ENCODE measurements around the gene ATAD3C. TPM values are rescaled to one million over a fixed set of nuclear protein-coding genes. Genes with fewer than 3 reads are reported as not detected.
A peak's percentile ranks its signal among the peaks of the same experiment; 100 is the strongest.
"Not testable (repeated sequence)": the region's sequence is repeated elsewhere in the genome, so short reads cannot be mapped to it uniquely, and the experiment has no call there.

ATAD3C gene
- total and polyA plus RNA-seq, 2 donors (not counting 1 experiment from before 2014, with no cell fraction given), result 0.17 TPM; not detected in 1

- H4K20me1 ChIP-seq (ENCODE audit: control insufficient read depth, extremely low read depth, insufficient read depth, low read length), result no peaks in the 10 kb centered on the region
- H3K36me3 ChIP-seq (ENCODE audit: control insufficient read depth, insufficient read depth, low read length), result no peaks in the 10 kb centered on the region
- peak overlapping the region; percentile 28 for H2AFZ ChIP-seq (ENCODE audit: low read length)
- H3K9ac ChIP-seq (ENCODE audit: insufficient read depth, low read length), result peak overlapping the region; percentile 72
- peak overlapping the region; percentile 44 for H3K27ac ChIP-seq (ENCODE audit: insufficient read depth, low read length)
- no peaks in the 10 kb centered on the region for H3K4me1 ChIP-seq (ENCODE audit: control insufficient read depth, extremely low read depth, insufficient read depth, low read length)
- no peaks in the 10 kb centered on the region for H3K27me3 ChIP-seq (ENCODE audit: control insufficient read depth, insufficient read depth, low read length)
- no peaks in the 10 kb centered on the region for H3K9me3 ChIP-seq (ENCODE audit: control insufficient read depth, insufficient read depth, low read depth, low read length)
- peak overlapping the region; percentile 71 for H3K4me2 ChIP-seq (ENCODE audit: extremely low read depth, insufficient read depth, low read length)
- no peak for TF ChIP-seq EZH2 (IDR thresholded peaks at IDR 0.05; ENCODE audit: low read length, missing control alignments)
- TF ChIP-seq, protein P1, sequence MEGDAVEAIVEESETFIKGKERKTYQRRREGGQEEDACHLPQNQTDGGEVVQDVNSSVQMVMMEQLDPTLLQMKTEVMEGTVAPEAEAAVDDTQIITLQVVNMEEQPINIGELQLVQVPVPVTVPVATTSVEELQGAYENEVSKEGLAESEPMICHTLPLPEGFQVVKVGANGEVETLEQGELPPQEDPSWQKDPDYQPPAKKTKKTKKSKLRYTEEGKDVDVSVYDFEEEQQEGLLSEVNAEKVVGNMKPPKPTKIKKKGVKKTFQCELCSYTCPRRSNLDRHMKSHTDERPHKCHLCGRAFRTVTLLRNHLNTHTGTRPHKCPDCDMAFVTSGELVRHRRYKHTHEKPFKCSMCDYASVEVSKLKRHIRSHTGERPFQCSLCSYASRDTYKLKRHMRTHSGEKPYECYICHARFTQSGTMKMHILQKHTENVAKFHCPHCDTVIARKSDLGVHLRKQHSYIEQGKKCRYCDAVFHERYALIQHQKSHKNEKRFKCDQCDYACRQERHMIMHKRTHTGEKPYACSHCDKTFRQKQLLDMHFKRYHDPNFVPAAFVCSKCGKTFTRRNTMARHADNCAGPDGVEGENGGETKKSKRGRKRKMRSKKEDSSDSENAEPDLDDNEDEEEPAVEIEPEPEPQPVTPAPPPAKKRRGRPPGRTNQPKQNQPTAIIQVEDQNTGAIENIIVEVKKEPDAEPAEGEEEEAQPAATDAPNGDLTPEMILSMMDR (conservative IDR thresholded peaks at IDR 0.05 in 1 of 2, IDR thresholded peaks at IDR 0.05 in 1 of 2; ENCODE audit: low read depth in 1 of 2, low read length in 2 of 2), result no peak
- H3K79me2 ChIP-seq (ENCODE audit: control insufficient read depth, insufficient read depth, low read length), result peaks cover 29% of the 10 kb centered on the region
- H3K4me3 ChIP-seq (replicated peaks in 1 of 4; ENCODE audit: control extremely low read depth in 1 of 4, insufficient read depth in 1 of 4, low read depth in 3 of 4, low read length in 4 of 4), result peak overlapping the region; percentile 54 to 98 (median 70)
- no peak for DNase-seq (ENCODE audit: low read depth in 2 of 2)
Observed at GRCh38 chr1:1470626-1471388, 21.3 kb downstream of the ATAD3C start.

DNA sequence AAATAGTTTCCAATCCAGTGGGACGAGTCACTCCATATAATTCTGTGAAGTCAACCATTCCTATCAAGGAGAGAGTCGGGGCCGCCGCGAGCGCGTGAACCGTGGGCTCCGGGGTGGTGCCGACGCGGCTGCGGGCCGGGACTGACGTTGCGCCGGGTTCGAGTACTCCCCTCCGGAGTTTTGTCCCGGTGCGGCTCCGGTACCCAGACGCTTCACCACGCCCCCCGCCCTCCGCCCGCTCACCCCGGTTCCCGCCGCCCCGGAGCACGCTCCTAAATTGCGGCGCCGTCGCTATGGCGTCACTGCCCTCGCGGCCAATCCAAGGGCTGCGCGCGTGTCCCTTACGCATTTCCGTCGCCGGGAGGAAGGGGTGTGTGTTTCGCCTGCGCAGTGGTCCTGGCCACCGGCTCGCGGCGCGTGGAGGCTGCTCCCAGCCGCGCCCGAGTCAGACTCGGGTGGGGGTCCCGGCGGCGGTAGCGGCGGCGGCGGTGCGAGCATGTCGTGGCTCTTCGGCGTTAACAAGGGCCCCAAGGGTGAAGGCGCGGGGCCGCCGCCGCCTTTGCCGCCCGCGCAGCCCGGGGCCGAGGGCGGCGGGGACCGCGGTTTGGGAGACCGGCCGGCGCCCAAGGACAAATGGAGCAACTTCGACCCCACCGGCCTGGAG, 22.0 kb downstream of the ATAD3C start, which contains the start of gene ATAD3B:
Gene ATAD3B, plus strand, starts transcription at position 377 of the 664 bp plus-strand sequence. Its CDS starts 120 bp downstream, at position 497.
- H3K4me1 ChIP-seq (ENCODE audit: control insufficient read depth, extremely low read depth, insufficient read depth, low read length), result no peaks in the 10 kb centered on the region
- H3K9me3 ChIP-seq (ENCODE audit: control insufficient read depth, insufficient read depth, low read depth, low read length), result no peaks in the 10 kb centered on the region
- peaks cover 34% of the 10 kb centered on the region for H3K79me2 ChIP-seq (ENCODE audit: control insufficient read depth, insufficient read depth, low read length)
- peak within 1 kb of the TSS; percentile 28 for H2AFZ ChIP-seq (ENCODE audit: low read length)
- no peaks in the 10 kb centered on the region for H4K20me1 ChIP-seq (ENCODE audit: control insufficient read depth, extremely low read depth, insufficient read depth, low read length)
- peak; percentile 90 to 92 for DNase-seq (ENCODE audit: low read depth in 2 of 2)
- H3K9ac ChIP-seq (ENCODE audit: insufficient read depth, low read length), result peak within 1 kb of the TSS; percentile 77
- H3K4me2 ChIP-seq (ENCODE audit: extremely low read depth, insufficient read depth, low read length), result peak within 1 kb of the TSS; percentile 85
- TF ChIP-seq, protein P1 (conservative IDR thresholded peaks at IDR 0.05 in 1 of 2, IDR thresholded peaks at IDR 0.05 in 1 of 2; ENCODE audit: low read depth in 1 of 2, low read length in 2 of 2), result no peak
- TF ChIP-seq EZH2 (IDR thresholded peaks at IDR 0.05; ENCODE audit: low read length, missing control alignments), result no peak
- no peaks in the 10 kb centered on the region for H3K27me3 ChIP-seq (ENCODE audit: control insufficient read depth, insufficient read depth, low read length)
- H3K27ac ChIP-seq (ENCODE audit: insufficient read depth, low read length), result peak within 1 kb of the TSS; percentile 67
- H3K4me3 ChIP-seq (replicated peaks in 1 of 4; ENCODE audit: control extremely low read depth in 1 of 4, insufficient read depth in 1 of 4, low read depth in 3 of 4, low read length in 4 of 4), result peak within 1 kb of the TSS; percentile 54 to 98 (median 77)
- no peaks in the 10 kb centered on the region for H3K36me3 ChIP-seq (ENCODE audit: control insufficient read depth, insufficient read depth, low read length)

- H3K27me3 ChIP-seq (ENCODE audit: control insufficient read depth, insufficient read depth, low read length); H3K9me3 ChIP-seq (ENCODE audit: control insufficient read depth, insufficient read depth, low read depth, low read length); H3K36me3 ChIP-seq (ENCODE audit: control insufficient read depth, insufficient read depth, low read length); H3K4me1 ChIP-seq (ENCODE audit: control insufficient read depth, extremely low read depth, insufficient read depth, low read length); H2AFZ ChIP-seq (ENCODE audit: low read length); H4K20me1 ChIP-seq (ENCODE audit: control insufficient read depth, extremely low read depth, insufficient read depth, low read length): not testable (repeated sequence)
- peak overlapping the region; percentile 67 for H3K27ac ChIP-seq (ENCODE audit: insufficient read depth, low read length)
- H3K4me2 ChIP-seq (ENCODE audit: extremely low read depth, insufficient read depth, low read length), result peak overlapping the region; percentile 85
- H3K79me2 ChIP-seq (ENCODE audit: control insufficient read depth, insufficient read depth, low read length), result peaks cover 41% of the 10 kb centered on the region
- DNase-seq (ENCODE audit: low read depth in 2 of 2), result peak in 1 of 2 donors; percentile 15
- peak overlapping the region; percentile 53 for H3K9ac ChIP-seq (ENCODE audit: insufficient read depth, low read length)
- H3K4me3 ChIP-seq (replicated peaks in 1 of 4; ENCODE audit: control extremely low read depth in 1 of 4, insufficient read depth in 1 of 4, low read depth in 3 of 4, low read length in 4 of 4), result peak overlapping the region; percentile 51 to 82 (median 72)
Observed at GRCh38 chr1:1472053-1472876, 22.8 kb downstream of the ATAD3C start.

DNA sequence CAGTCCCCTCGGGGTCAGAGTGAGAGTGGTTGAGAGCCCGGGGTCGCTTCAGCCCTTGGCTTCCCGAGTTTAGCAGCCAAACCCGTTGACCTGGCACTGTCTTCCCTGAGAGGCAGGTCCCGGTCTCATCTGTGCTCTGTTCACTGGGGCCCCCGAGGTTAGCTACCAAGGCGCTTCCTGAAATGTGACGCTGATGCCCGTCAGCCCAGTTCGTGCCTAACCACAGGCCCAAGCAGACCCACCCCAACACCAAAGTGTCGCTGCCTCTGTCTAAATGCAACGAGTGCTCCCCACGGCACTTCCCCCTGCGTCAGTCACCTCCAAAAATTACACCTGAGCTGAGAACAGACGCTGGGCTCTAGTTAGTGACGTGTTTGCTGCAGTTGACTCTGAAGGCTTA, 26.5 kb downstream of the ATAD3C start:
- not testable (repeated sequence) for H3K27ac ChIP-seq (ENCODE audit: insufficient read depth, low read length); H3K9ac ChIP-seq (ENCODE audit: insufficient read depth, low read length); H3K4me3 ChIP-seq (replicated peaks in 1 of 4; ENCODE audit: control extremely low read depth in 1 of 4, insufficient read depth in 1 of 4, low read depth in 3 of 4, low read length in 4 of 4); DNase-seq (ENCODE audit: low read depth in 2 of 2); H2AFZ ChIP-seq (ENCODE audit: low read length); H3K27me3 ChIP-seq (ENCODE audit: control insufficient read depth, insufficient read depth, low read length); H3K4me2 ChIP-seq (ENCODE audit: extremely low read depth, insufficient read depth, low read length); H3K4me1 ChIP-seq (ENCODE audit: control insufficient read depth, extremely low read depth, insufficient read depth, low read length); H4K20me1 ChIP-seq (ENCODE audit: control insufficient read depth, extremely low read depth, insufficient read depth, low read length); H3K9me3 ChIP-seq (ENCODE audit: control insufficient read depth, insufficient read depth, low read depth, low read length)
- Histone ChIP-seq H3K36me3 (ENCODE audit: control insufficient read depth, insufficient read depth, low read length) (peaks cover 19% of the 10 kb centered on the region), H3K79me2 (ENCODE audit: control insufficient read depth, insufficient read depth, low read length) (peaks cover 47% of the 10 kb centered on the region)
